PC-9 (cell line): Measurements from ENCODE around the gene SIM2.

Experiments
- CTCF ChIP-seq: fragments of 200-600 bp; sonication (generic); conservative IDR thresholded peaks from 2 replicates; pipeline ENCODE4 v1.6.1; 2017; ENCODE audit warnings: mixed run types, antibody characterized with exemption, mild to moderate bottlenecking, moderate library complexity
- EZH2 ChIP-seq: fragments of 200-600 bp; sonication (generic); IDR thresholded peaks from 2 replicates; pipeline ENCODE4 v1.8.0; 2017; ENCODE audit warnings: antibody characterized with exemption, low read depth

GRCh38 chr21:36749935-36750575 is 51.1 kb downstream of the SIM2 start:
- TF ChIP-seq EZH2 (no peak), CTCF (no peak)
